HUES64 (cell line): Measurements from ENCODE around the gene MAGEA9B. TPM values are rescaled to one million over a fixed set of nuclear protein-coding genes. Genes with fewer than 3 reads are reported as not detected.
A peak's percentile ranks its signal among the peaks of the same experiment; 100 is the strongest.
"Not testable (repeated sequence)": the region's sequence is repeated elsewhere in the genome, so short reads cannot be mapped to it uniquely, and the experiment has no call there.

Experiments used
- H3K27ac ChIP-seq: 2 replicates; pipeline ENCODE4 v1.7.0; 2013; ENCODE audit warnings: low read depth, low read length, inconsistent platforms
- H3K27me3 ChIP-seq: 2 replicates; pipeline ENCODE4 v1.6.1; 2013; ENCODE audit warnings: mild to moderate bottlenecking, low read length; ENCODE audit not compliant: insufficient read depth
- H3K36me3 ChIP-seq: 2 replicates; pipeline ENCODE4 v1.6.1; 2013; ENCODE audit warnings: mild to moderate bottlenecking, low read length; ENCODE audit not compliant: insufficient read depth
- H3K4me1 ChIP-seq: 2 replicates; pipeline ENCODE4 v1.6.1; 2013; ENCODE audit warnings: mild to moderate bottlenecking, low read length, moderate library complexity; ENCODE audit not compliant: insufficient read depth
- H3K4me3 ChIP-seq: 2 replicates; pipeline ENCODE4 v1.5.1; 2013; ENCODE audit warnings: mild to moderate bottlenecking, low read length, moderate library complexity
- H3K9ac ChIP-seq: 2 replicates; pipeline ENCODE4 v1.6.1; 2013; ENCODE audit warnings: mild to moderate bottlenecking, low read depth, low read length
- H3K9me3 ChIP-seq: 2 replicates; pipeline ENCODE4 v1.6.1; 2013; ENCODE audit warnings: low read depth, low read length; ENCODE audit not compliant: insufficient read depth
- WGBS: fragments of 150-250, 120-280 bp; methylation state at CpG from one replicate; pipeline ENCODE4 v1.1.7; 2013; ENCODE audit warnings: missing lambda C conversion rate; 5-methylcytosine and 5-hydroxymethylcytosine counted together
- polyA plus RNA-seq, 2 experiments: library from polyadenylated mRNA; stranded (reverse); fragments of 50-300 nt; gene quantifications; one replicate each; pipeline ENCODE4 v1.2.3, GENCODE V29; 2013

The MAGEA9B gene
- not detected for polyA plus RNA-seq (2013, experiment 1 of 2)
- polyA plus RNA-seq (2013, experiment 2 of 2) = not detected

GRCh38 chrX:149587359-149587758 lies at the start of gene MAGEA9B:
TSS of gene MAGEA9B (minus strand) at chrX:149587459. CDS start at chrX:149583179, 4,280 bp downstream.
- not testable (repeated sequence) for H3K9me3 ChIP-seq, H3K4me3 ChIP-seq, H3K9ac ChIP-seq, H3K27ac ChIP-seq, H3K27me3 ChIP-seq, H3K36me3 ChIP-seq, H3K4me1 ChIP-seq
- no CpG with 5 or more reads among the region's 12 CpGs for WGBS

GRCh38 chrX:149633511-149633910 lies 46.3 kb upstream of the MAGEA9B start:
- Histone ChIP-seq H3K4me1 (no peaks in the 10 kb centered on the region), H3K36me3 (no peaks in the 10 kb centered on the region), H3K27ac (no peak overlapping the region), H3K4me3 (no peak overlapping the region), H3K9ac (no peak overlapping the region), H3K27me3 (peaks cover 32% of the 10 kb centered on the region), H3K9me3 (no peaks in the 10 kb centered on the region)

DNA sequence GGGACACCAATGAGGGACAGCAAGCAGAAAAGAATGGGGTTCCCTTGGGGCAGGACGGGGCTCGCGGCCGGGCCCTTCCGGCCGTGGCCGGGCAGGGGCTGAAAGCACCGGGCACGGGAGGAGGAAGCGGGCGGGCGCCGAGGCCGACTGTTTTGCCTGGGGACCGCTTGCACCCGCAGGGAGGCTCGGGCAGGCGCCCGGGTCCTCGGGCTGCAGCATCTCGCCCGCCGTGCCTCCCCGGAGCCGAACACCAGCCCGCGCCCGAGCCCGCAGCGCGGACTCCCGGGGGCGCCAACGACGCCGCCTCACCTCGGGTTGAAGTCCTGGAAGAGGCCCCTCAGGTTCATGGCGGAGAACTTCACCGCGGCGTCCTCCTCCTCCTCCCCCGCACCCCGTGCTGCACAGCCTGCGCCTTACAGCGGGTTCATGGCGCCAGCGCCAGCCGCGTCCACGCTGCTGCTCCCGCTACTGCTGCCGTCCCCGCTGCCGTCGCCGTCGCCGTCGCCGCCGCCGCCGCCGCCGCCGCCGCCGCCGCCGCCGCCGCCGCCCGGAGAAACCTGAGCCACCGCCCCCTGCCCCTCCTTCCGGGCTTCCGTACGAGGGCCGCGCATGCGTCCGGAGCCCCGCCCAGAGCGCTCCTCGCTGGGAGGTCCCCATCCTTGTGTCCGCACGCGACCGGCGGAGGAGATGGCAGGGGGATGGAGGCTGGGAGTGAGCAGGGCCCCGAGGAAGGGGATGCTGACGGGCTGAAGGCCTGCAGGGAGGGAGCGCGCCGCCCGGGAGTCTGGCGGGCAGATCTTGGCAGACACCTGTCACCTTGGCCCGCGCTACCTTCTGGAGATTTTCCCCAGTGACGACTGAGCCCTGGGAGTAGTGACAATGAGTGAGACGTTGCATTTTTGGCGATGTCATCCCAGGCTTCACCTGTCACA lies 44.2 kb upstream of the MAGEA9B start, which contains the start of gene TMEM185A:
TMEM185A (minus strand) TSS at position 559 of the 932 bp plus-strand sequence; CDS start at position 347, 212 bp downstream.
- H3K27me3 ChIP-seq = peaks cover 32% of the 10 kb centered on the region
- no peak within 1 kb of the TSS; the same call in 1 of the 2 replicates for H3K27ac ChIP-seq

DNA sequence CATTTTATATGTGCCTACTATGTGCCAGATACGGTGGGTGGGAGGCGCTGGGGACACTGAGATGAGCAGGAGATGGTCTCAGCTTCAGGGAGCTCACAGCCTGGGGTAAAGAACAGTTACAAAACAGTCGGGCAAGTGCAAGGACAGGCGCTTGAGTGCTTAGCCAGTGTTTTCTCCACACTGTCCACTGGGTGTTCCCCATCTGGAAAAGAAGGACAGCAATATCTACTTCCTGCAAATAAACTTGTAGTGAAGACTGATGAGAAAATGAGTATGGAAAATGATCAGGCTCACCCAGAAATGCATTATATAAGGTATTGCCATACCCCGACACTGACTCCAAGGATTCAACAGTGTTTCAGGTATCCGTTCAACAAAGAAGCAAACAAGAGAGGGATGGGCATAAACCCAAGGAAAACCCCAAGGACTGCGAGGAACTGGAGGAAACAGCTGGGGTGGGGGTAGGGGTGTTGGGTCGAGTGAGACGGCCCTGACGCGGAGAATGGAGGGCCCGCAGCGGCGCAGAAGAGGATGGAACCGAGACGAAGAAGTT lies 43.5 kb upstream of the MAGEA9B start:
- 5% methylated on average over 15 of the region's 16 CpGs for WGBS
- Histone ChIP-seq H3K36me3 (no peaks in the 10 kb centered on the region), H3K4me3 (peak overlapping the region; percentile 76), H3K27me3 (peaks cover 28% of the 10 kb centered on the region), H3K4me1 (no peaks in the 10 kb centered on the region), H3K9me3 (no peaks in the 10 kb centered on the region), H3K27ac (no peak overlapping the region), H3K9ac (peak overlapping the region; percentile 69)

More for the DNA sequence above, 44.2 kb upstream of the MAGEA9B start, which contains the start of gene TMEM185A:
- no peaks in the 10 kb centered on the region for H3K36me3 ChIP-seq
- H3K4me3 ChIP-seq = peak within 1 kb of the TSS; percentile 76
- peak within 1 kb of the TSS; percentile 69 for H3K9ac ChIP-seq
- no peaks in the 10 kb centered on the region for H3K9me3 ChIP-seq
- no peaks in the 10 kb centered on the region for H3K4me1 ChIP-seq
- WGBS = under 1% methylated on average over 99 of the region's 102 CpGs

DNA sequence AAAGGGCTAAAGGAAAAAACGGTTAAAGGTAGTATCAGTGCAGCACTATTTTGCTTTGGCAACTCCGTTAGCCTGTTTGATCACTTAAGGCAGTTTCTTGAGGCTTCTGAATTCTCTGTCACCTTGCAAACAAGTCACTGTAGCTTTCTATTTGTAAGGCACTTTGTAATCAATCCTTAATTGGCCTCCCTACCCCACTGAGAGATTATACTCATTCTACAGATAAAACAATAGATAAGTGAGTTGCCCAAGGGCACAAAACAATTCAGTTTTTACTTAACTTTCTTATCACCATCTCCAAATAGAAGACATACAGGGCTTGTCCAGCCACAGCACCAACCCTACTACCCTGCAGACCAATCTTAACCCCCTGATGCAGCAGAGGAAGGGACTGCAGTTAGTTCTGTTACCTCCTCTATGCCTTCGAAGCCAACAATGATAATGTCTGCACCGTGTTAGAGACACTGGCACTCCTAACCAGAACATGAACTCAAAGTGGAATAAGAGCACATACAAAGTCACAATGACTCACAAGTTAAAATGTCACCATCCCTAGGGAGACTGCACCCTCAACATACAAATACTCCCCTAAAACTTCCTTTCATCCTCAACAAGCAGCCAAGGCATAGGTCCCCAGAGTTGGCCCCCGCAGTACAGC lies 42.6 kb upstream of the MAGEA9B start:
- Histone ChIP-seq H3K9ac (no peak overlapping the region), H3K27ac (no peak overlapping the region), H3K27me3 (peaks cover 28% of the 10 kb centered on the region), H3K4me3 (peak overlapping the region; percentile 76), H3K4me1 (no peaks in the 10 kb centered on the region), H3K9me3 (no peaks in the 10 kb centered on the region), H3K36me3 (no peaks in the 10 kb centered on the region)
- 80% methylated on average over 5 of the region's 5 CpGs for WGBS

DNA sequence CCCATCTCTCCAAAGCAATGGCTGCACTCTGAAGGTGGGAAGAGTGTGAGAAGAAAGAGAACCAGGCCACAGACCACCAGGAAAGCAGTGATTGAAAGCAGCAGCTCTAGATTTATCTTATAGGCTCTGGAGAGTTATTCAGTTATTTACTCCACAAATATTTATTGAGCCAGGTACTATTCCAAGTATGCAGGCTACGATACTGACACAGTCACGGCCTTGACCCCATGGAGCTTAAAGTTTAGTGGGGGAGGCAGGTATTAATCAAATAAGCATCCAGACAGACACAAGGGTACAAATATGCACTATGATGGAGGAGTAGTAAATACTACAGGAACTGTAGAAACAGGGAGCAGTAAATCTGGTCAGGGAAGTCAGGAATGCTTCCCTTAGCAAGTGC lies 41.5 kb upstream of the MAGEA9B start:
- H3K27ac ChIP-seq = no peak overlapping the region
- H3K27me3 ChIP-seq = peaks cover 23% of the 10 kb centered on the region
- 94% methylated on average over 2 of the region's 2 CpGs for WGBS
- no peaks in the 10 kb centered on the region for H3K36me3 ChIP-seq
- H3K9me3 ChIP-seq = no peaks in the 10 kb centered on the region
- no peak overlapping the region for H3K9ac ChIP-seq
- no peak overlapping the region for H3K4me3 ChIP-seq
- peaks cover 4% of the 10 kb centered on the region; the same call in 1 of the 2 replicates for H3K4me1 ChIP-seq

DNA sequence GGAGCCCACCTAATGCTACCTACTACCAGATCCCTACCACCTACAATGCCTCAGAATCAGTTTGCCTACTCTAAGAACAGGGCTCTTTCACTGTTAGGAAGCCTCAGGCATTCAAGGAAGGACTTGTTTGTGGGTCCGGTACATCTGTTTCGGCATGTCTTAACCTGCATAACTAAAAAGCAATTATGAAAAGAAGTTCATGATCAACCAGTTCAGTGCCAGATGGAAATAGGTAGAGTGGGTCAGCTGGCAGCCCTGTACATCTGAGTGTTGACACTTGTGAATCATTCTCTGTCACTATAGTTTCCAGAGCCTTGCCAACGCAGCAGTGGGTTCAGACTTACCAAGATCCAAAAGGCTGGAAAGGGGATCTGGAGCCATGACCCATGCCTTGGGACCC lies 41.0 kb upstream of the MAGEA9B start:
- Histone ChIP-seq H3K27me3 (peaks cover 18% of the 10 kb centered on the region), H3K27ac (no peak overlapping the region), H3K36me3 (no peaks in the 10 kb centered on the region), H3K9me3 (no peaks in the 10 kb centered on the region), H3K4me1 (peaks cover 4% of the 10 kb centered on the region; the same call in 1 of the 2 replicates), H3K4me3 (no peak overlapping the region), H3K9ac (no peak overlapping the region)
- 87% methylated on average over 3 of the region's 3 CpGs for WGBS

GRCh38 chrX:149626829-149627228 lies 39.6 kb upstream of the MAGEA9B start:
- H3K4me1 ChIP-seq, H3K36me3 ChIP-seq, H3K9ac ChIP-seq, H3K27ac ChIP-seq, H3K4me3 ChIP-seq, H3K27me3 ChIP-seq, H3K9me3 ChIP-seq: not testable (repeated sequence)
- WGBS = 71% methylated on average over 5 of the region's 8 CpGs

DNA sequence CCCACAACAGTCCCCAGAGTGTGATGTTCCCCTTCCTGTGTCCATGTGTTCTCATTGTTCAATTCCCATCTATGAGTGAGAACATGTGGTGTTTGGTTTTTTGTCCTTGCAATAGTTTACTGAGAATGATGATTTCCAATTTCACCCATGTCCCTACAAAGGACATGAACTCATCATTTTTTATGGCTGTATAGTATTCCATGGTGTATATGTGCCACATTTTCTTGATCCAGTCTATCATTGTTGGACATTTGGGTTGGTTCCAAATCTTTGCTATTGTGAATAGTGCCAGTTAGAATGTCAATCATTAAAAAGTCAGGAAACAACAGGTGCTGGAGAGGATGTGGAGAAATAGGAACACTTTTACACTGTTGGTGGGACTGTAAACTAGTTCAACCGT lies 32.4 kb upstream of the MAGEA9B start:
- WGBS = no CpG with 5 or more reads among the region's 1 CpG
- H3K9me3 ChIP-seq, H3K27ac ChIP-seq, H3K27me3 ChIP-seq, H3K4me3 ChIP-seq, H3K4me1 ChIP-seq, H3K36me3 ChIP-seq, H3K9ac ChIP-seq: not testable (repeated sequence)

DNA sequence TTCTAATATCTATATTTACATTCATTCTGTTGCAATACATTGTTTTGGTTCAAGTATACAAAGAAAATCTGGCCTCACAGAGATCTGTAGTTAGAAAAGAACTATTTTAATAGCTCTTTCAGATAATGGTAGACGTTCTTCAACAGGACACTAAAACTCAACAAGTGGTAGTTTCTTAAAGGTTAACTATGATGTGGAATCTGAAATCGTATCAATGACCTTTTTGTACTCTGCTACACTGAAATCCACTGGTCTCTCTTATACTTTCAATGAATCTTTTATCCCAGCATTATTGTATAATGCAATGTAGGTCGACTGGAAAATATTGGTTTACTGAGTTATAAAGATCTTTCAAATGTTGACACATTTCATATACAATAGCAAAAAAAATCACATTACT lies 31.6 kb upstream of the MAGEA9B start:
- WGBS = no CpG with 5 or more reads among the region's 3 CpGs
- no peak overlapping the region for H3K4me3 ChIP-seq
- H3K4me1 ChIP-seq = no peaks in the 10 kb centered on the region
- no peaks in the 10 kb centered on the region for H3K36me3 ChIP-seq
- H3K27me3 ChIP-seq = no peaks in the 10 kb centered on the region
- no peak overlapping the region for H3K27ac ChIP-seq
- H3K9me3 ChIP-seq = no peaks in the 10 kb centered on the region
- no peak overlapping the region for H3K9ac ChIP-seq

DNA sequence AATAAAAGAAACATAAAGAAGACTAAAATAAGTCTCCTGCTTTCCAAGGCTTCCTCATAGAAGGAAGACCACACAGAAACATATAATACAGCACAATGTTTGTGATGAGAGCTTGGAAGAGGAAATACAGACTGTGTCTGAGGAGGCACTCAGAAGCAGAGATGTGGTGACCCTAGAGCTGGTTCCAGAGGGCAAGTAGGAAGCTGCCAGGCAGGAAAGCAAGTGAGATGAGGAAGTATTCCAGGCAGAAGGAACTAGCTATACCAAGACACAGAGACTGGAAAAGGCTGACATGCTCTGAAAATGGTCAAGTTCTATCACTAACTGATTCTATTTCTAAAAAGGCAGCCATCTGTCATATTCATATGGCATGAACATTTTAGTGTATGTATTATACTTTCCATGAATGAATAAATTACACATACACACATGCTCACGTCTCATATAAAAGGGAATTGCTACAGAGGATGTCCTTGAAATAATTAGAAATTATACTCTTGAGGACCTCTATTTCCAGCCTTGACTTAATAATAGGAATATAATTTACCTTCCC lies 24.4 kb upstream of the MAGEA9B start:
- Histone ChIP-seq H3K4me3 (no peak overlapping the region), H3K4me1 (no peaks in the 10 kb centered on the region), H3K27ac (no peak overlapping the region), H3K27me3 (no peaks in the 10 kb centered on the region), H3K9me3 (no peaks in the 10 kb centered on the region), H3K9ac (no peak overlapping the region), H3K36me3 (peaks cover 7% of the 10 kb centered on the region; the same call in 1 of the 2 replicates)
- no CpG with 5 or more reads among the region's 1 CpG for WGBS
